Activated naive CD8-positive, alpha-beta T cell treated with anti-CD3 and anti-CD28 coated beads for 36 hours (primary cell): ENCODE data around the gene MUC2. TPM values are rescaled to one million over a fixed set of nuclear protein-coding genes. Genes with fewer than 3 reads are reported as not detected.
"Not testable (repeated sequence)": the region's sequence is repeated elsewhere in the genome, so short reads cannot be mapped to it uniquely, and the experiment has no call there.

Experiments
- DNase-seq: peaks from one replicate; pipeline ENCODE4 v3.0.0; 2021
- H3K27ac Mint-ChIP-seq: one replicate; pipeline ENCODE4 v1.8.0; 2022; ENCODE audit warnings: mild to moderate bottlenecking, moderate library complexity, mixed read lengths
- H3K27me3 Mint-ChIP-seq: one replicate; pipeline ENCODE4 v1.8.0; 2022; ENCODE audit warnings: mild to moderate bottlenecking, mixed read lengths
- H3K36me3 Mint-ChIP-seq: one replicate; pipeline ENCODE4 v1.8.0; 2021; ENCODE audit warnings: mild to moderate bottlenecking, mixed read lengths
- H3K4me1 Mint-ChIP-seq: one replicate; pipeline ENCODE4 v1.8.0; 2021; ENCODE audit warnings: mixed read lengths
- H3K4me3 Mint-ChIP-seq: one replicate; pipeline ENCODE4 v1.8.0; 2022; ENCODE audit warnings: mild to moderate bottlenecking, moderate library complexity, mixed read lengths
- H3K9me3 Mint-ChIP-seq: one replicate; pipeline ENCODE4 v1.8.0; 2022; ENCODE audit warnings: mixed read lengths
- total RNA-seq, 2 experiments: library from RNA; stranded (reverse); gene quantifications; one replicate each; pipeline ENCODE4 v1.2.3, GENCODE V29; 2021

Gene MUC2
- total RNA-seq, 2 experiments from 2014 or later, result not detected

- no peaks in the 10 kb centered on the region for H3K4me1 Mint-ChIP-seq
- no peak overlapping the region for H3K4me3 Mint-ChIP-seq
- no peak for DNase-seq
- H3K36me3 Mint-ChIP-seq, result no peaks in the 10 kb centered on the region
- H3K9me3 Mint-ChIP-seq, result no peaks in the 10 kb centered on the region
- no peaks in the 10 kb centered on the region for H3K27me3 Mint-ChIP-seq
- no peak overlapping the region for H3K27ac Mint-ChIP-seq
Observed at GRCh38 chr11:1107316-1108245, 32.9 kb downstream of the MUC2 start.

GRCh38 chr11:1108246-1108900, 33.7 kb downstream of the MUC2 start:
- Mint-ChIP-seq H3K27ac (no peak overlapping the region), H3K4me1 (no peaks in the 10 kb centered on the region), H3K27me3 (no peaks in the 10 kb centered on the region), H3K36me3 (no peaks in the 10 kb centered on the region), H3K9me3 (no peaks in the 10 kb centered on the region), H3K4me3 (no peak overlapping the region)
- DNase-seq, result no peak

- no peaks in the 10 kb centered on the region for H3K36me3 Mint-ChIP-seq
- no peak overlapping the region for H3K27ac Mint-ChIP-seq
Observed at GRCh38 chr11:1109101-1109917, 34.6 kb downstream of the MUC2 start.

GRCh38 chr11:1109918-1110705, 35.4 kb downstream of the MUC2 start:
- H3K4me3 Mint-ChIP-seq, result no peak overlapping the region
- no peaks in the 10 kb centered on the region for H3K27me3 Mint-ChIP-seq
- no peak for DNase-seq
- H3K36me3 Mint-ChIP-seq, result no peaks in the 10 kb centered on the region
- no peaks in the 10 kb centered on the region for H3K9me3 Mint-ChIP-seq
- H3K4me1 Mint-ChIP-seq, result no peaks in the 10 kb centered on the region
- H3K27ac Mint-ChIP-seq, result no peak overlapping the region

More at GRCh38 chr11:1109101-1109917, 34.6 kb downstream of the MUC2 start:
- Mint-ChIP-seq H3K4me3 (no peak overlapping the region), H3K4me1 (no peaks in the 10 kb centered on the region), H3K27me3 (no peaks in the 10 kb centered on the region), H3K9me3 (no peaks in the 10 kb centered on the region)
- no peak for DNase-seq

GRCh38 chr11:1111545-1112212, 37.0 kb downstream of the MUC2 start:
- no peak overlapping the region for H3K4me3 Mint-ChIP-seq
- no peak for DNase-seq
- H3K27me3 Mint-ChIP-seq, result no peaks in the 10 kb centered on the region

GRCh38 chr11:1112351-1113191, 37.9 kb downstream of the MUC2 start:
- Mint-ChIP-seq H3K4me1 (no peaks in the 10 kb centered on the region), H3K4me3 (no peak overlapping the region), H3K27me3 (no peaks in the 10 kb centered on the region), H3K9me3 (no peaks in the 10 kb centered on the region), H3K27ac (no peak overlapping the region), H3K36me3 (no peaks in the 10 kb centered on the region)
- no peak for DNase-seq

More at GRCh38 chr11:1111545-1112212, 37.0 kb downstream of the MUC2 start:
- Mint-ChIP-seq H3K27ac (no peak overlapping the region), H3K9me3 (no peaks in the 10 kb centered on the region), H3K4me1 (no peaks in the 10 kb centered on the region), H3K36me3 (no peaks in the 10 kb centered on the region)

GRCh38 chr11:1113405-1114201, 38.9 kb downstream of the MUC2 start:
- Mint-ChIP-seq H3K27ac (no peak overlapping the region), H3K4me1 (no peaks in the 10 kb centered on the region), H3K27me3 (peaks cover 1% of the 10 kb centered on the region), H3K36me3 (no peaks in the 10 kb centered on the region), H3K4me3 (no peak overlapping the region), H3K9me3 (no peaks in the 10 kb centered on the region)
- no peak for DNase-seq

GRCh38 chr11:1115292-1115691, 40.6 kb downstream of the MUC2 start:
- H3K27ac Mint-ChIP-seq, H3K36me3 Mint-ChIP-seq, DNase-seq, H3K27me3 Mint-ChIP-seq, H3K4me3 Mint-ChIP-seq, H3K9me3 Mint-ChIP-seq, H3K4me1 Mint-ChIP-seq: not testable (repeated sequence)

- Mint-ChIP-seq H3K27me3 (peaks cover 4% of the 10 kb centered on the region), H3K36me3 (no peaks in the 10 kb centered on the region), H3K9me3 (no peaks in the 10 kb centered on the region), H3K4me3 (no peak overlapping the region), H3K4me1 (no peaks in the 10 kb centered on the region), H3K27ac (no peak overlapping the region)
- DNase-seq, result no peak
Observed at GRCh38 chr11:1116104-1116503, 41.4 kb downstream of the MUC2 start.

GRCh38 chr11:1116666-1117390, 42.2 kb downstream of the MUC2 start:
- H3K9me3 Mint-ChIP-seq, result no peaks in the 10 kb centered on the region
- H3K4me1 Mint-ChIP-seq, result no peaks in the 10 kb centered on the region
- H3K36me3 Mint-ChIP-seq, result no peaks in the 10 kb centered on the region
- no peak overlapping the region for H3K4me3 Mint-ChIP-seq
- H3K27ac Mint-ChIP-seq, result no peak overlapping the region
- DNase-seq, result no peak
- H3K27me3 Mint-ChIP-seq, result peaks cover 4% of the 10 kb centered on the region

GRCh38 chr11:1117992-1118391, 43.3 kb downstream of the MUC2 start:
- Mint-ChIP-seq H3K4me1 (no peaks in the 10 kb centered on the region), H3K9me3 (no peaks in the 10 kb centered on the region), H3K36me3 (no peaks in the 10 kb centered on the region), H3K4me3 (no peak overlapping the region), H3K27ac (no peak overlapping the region), H3K27me3 (peaks cover 4% of the 10 kb centered on the region)
- no peak for DNase-seq
